Measurements from ENCODE around the gene IDE. TPM values are rescaled to one million over a fixed set of nuclear protein-coding genes. Genes with fewer than 3 reads are reported as not detected.
"Not testable (repeated sequence)": the region's sequence is repeated elsewhere in the genome, so short reads cannot be mapped to it uniquely, and the experiment has no call there.

The IDE gene
- total RNA-seq, 1 donor from 2014 or later: 26.3 TPM

GRCh38 chr10:92404612-92405418 lies 169.1 kb downstream of the IDE start:
- no peak for ATAC-seq

DNA sequence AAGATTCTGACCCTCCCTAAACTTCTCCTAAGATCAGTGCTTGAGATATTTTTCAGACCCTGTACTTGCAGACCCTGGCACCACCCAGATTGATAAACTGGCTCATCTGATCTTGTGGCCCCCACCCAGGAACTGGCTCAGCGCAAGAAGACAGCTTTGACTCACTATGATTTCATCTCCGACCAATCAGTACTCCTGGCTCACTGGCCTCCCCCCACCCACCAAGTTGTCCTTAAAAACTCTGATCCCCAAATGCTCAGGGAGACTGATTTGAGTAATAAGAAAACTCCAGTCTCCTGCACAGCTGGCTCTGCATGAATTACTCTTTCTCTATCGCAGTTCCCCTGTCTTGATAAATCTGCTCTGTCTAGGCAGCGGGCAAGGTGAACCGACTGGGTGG lies 171.7 kb downstream of the IDE start:
- H3K27me3 ChIP-seq (ENCODE audit: low read depth); H3K4me3 ChIP-seq; ATAC-seq; H3K27ac ChIP-seq; H3K36me3 ChIP-seq; intact Hi-C loops (cut with DNase I); H3K9me3 ChIP-seq; DNase-seq; H3K4me1 ChIP-seq: not testable (repeated sequence)

More at GRCh38 chr10:92404612-92405418, 169.1 kb downstream of the IDE start:
- Histone ChIP-seq H3K4me1 (no peaks in the 10 kb centered on the region), H3K27me3 (ENCODE audit: low read depth) (no peaks in the 10 kb centered on the region), H3K36me3 (no peaks in the 10 kb centered on the region), H3K4me3 (no peak overlapping the region), H3K9me3 (no peaks in the 10 kb centered on the region), H3K27ac (no peak overlapping the region)
- TF ChIP-seq CTCF (IDR thresholded peaks at IDR 0.05): no peak
- DNase-seq: no peak
- intact Hi-C loops (cut with DNase I): no loop called here

Other genes starting within 250 kb of the IDE start
- 1.8 TPM for gene KIF11, start 19.0 kb upstream of the IDE start, total RNA-seq
- 19.5 TPM for gene HHEX, start 115.9 kb upstream of the IDE start, total RNA-seq

All from lower lobe of right lung (tissue), 2 donors.